DOHH2 (cell line): ENCODE data around the gene PKD2L1.

Source experiments
- H3F3A ChIP-seq: fragments of 200-600 bp; sonication (generic), shearing (Covaris generic); 2 replicates; pipeline ENCODE4 v1.6.0; 2016; ENCODE audit warnings: antibody characterized with exemption, mild to moderate bottlenecking; ENCODE audit not compliant: control insufficient read depth, insufficient read depth
- H3K27ac ChIP-seq: fragments of 200-600 bp; sonication (generic); 2 replicates; pipeline ENCODE4 v1.5.1; 2014; ENCODE audit warnings: low read depth, mild to moderate bottlenecking, low read length, moderate library complexity
- H3K27me3 ChIP-seq: fragments of 200-600 bp; sonication (generic); 2 replicates; pipeline ENCODE4 v1.6.1; 2014; ENCODE audit warnings: mild to moderate bottlenecking, low read length, mixed read lengths; ENCODE audit not compliant: control insufficient read depth
- H3K36me3 ChIP-seq: fragments of 200-600 bp; sonication (generic); 2 replicates; pipeline ENCODE4 v1.6.1; 2014; ENCODE audit warnings: mild to moderate bottlenecking, low read length, moderate library complexity, mixed read lengths; ENCODE audit not compliant: control insufficient read depth
- H3K4me1 ChIP-seq: fragments of 200-600 bp; sonication (generic); 2 replicates; pipeline ENCODE4 v1.6.1; 2014; ENCODE audit warnings: mild to moderate bottlenecking, low read length, mixed read lengths; ENCODE audit not compliant: control insufficient read depth
- H3K4me2 ChIP-seq: fragments of 200-600 bp; sonication (generic); 2 replicates; pipeline ENCODE4 v1.6.0; 2014; ENCODE audit warnings: mild to moderate bottlenecking, low read length, moderate library complexity
- H3K4me3 ChIP-seq: fragments of 200-600 bp; sonication (generic); 2 replicates; pipeline ENCODE4 v1.5.1; 2014; ENCODE audit warnings: mild to moderate bottlenecking, low read length, mixed read lengths
- H3K79me2 ChIP-seq: fragments of 200-600 bp; sonication (generic); 2 replicates; pipeline ENCODE4 v1.6.1; 2014; ENCODE audit warnings: mild to moderate bottlenecking, low read length, mixed read lengths; ENCODE audit not compliant: control insufficient read depth
- H3K9me2 ChIP-seq: fragments of 200-600 bp; sonication (generic); replicated peaks from 2 replicates; pipeline ENCODE4 v1.6.1; 2014; ENCODE audit warnings: mild to moderate bottlenecking, low read length, mixed read lengths; ENCODE audit not compliant: control insufficient read depth
- H3K9me3 ChIP-seq: fragments of 200-600 bp; sonication (generic); 2 replicates; pipeline ENCODE4 v1.6.1; 2014; ENCODE audit warnings: antibody characterized with exemption, low read length, mixed read lengths; ENCODE audit not compliant: control insufficient read depth, insufficient read depth
- H4K20me1 ChIP-seq: fragments of 200-600 bp; sonication (generic); 2 replicates; pipeline ENCODE4 v1.6.0; 2014; ENCODE audit warnings: low read depth, mild to moderate bottlenecking, antibody characterized with exemption, low read length, moderate library complexity; ENCODE audit not compliant: control insufficient read depth, insufficient read depth
- EZH2phosphoT487 ChIP-seq: fragments of 200-600 bp; sonication (generic); IDR thresholded peaks from 2 replicates; pipeline ENCODE4 v1.6.1; 2017; ENCODE audit warnings: borderline replicate concordance, mild to moderate bottlenecking, antibody characterized with exemption, low read length, moderate library complexity, mixed read lengths
- TF ChIP-seq, protein P1 (sequence below): fragments of 200-600 bp; sonication (generic); IDR thresholded peaks from one replicate; pipeline ENCODE4 v1.5.1; 2014; ENCODE audit warnings: antibody characterized with exemption, mild to moderate bottlenecking, low read depth, low read length; ENCODE audit not compliant: poor library complexity, severe bottlenecking

The PKD2L1 gene

DNA sequence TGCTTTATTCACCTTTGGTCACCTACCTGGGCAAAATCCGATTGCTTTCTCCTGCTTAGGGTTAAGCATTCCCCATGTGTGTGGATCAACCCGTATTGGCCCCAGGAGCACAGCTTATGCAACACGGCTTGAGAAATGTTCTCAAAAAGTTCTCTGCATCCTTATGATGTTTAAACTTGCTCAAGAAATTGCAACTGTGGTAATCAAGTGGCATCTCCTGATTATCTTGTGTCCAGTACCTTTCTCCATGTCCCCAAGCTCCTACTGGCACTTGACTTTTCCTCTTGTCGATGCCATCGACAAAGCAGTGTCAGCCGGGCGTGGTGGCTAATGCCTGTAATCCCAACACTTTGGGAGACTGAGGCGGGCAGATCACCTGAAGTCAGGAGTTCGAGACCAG lies 4.7 kb upstream of the PKD2L1 start:
- Histone ChIP-seq H3K9me2 (no peaks in the 10 kb centered on the region), H3K27ac (no peak overlapping the region), H3K4me3 (no peak overlapping the region), H3K4me2 (no peak overlapping the region), H3K9me3 (no peaks in the 10 kb centered on the region), H4K20me1 (no peaks in the 10 kb centered on the region), H3K79me2 (no peaks in the 10 kb centered on the region), H3K4me1 (peaks cover 14% of the 10 kb centered on the region), H3F3A (no peaks in the 10 kb centered on the region), H3K36me3 (no peaks in the 10 kb centered on the region), H3K27me3 (peaks cover 21% of the 10 kb centered on the region)
- TF ChIP-seq, protein P1, sequence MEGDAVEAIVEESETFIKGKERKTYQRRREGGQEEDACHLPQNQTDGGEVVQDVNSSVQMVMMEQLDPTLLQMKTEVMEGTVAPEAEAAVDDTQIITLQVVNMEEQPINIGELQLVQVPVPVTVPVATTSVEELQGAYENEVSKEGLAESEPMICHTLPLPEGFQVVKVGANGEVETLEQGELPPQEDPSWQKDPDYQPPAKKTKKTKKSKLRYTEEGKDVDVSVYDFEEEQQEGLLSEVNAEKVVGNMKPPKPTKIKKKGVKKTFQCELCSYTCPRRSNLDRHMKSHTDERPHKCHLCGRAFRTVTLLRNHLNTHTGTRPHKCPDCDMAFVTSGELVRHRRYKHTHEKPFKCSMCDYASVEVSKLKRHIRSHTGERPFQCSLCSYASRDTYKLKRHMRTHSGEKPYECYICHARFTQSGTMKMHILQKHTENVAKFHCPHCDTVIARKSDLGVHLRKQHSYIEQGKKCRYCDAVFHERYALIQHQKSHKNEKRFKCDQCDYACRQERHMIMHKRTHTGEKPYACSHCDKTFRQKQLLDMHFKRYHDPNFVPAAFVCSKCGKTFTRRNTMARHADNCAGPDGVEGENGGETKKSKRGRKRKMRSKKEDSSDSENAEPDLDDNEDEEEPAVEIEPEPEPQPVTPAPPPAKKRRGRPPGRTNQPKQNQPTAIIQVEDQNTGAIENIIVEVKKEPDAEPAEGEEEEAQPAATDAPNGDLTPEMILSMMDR, result no peak
- TF ChIP-seq EZH2phosphoT487, result no peak

DNA sequence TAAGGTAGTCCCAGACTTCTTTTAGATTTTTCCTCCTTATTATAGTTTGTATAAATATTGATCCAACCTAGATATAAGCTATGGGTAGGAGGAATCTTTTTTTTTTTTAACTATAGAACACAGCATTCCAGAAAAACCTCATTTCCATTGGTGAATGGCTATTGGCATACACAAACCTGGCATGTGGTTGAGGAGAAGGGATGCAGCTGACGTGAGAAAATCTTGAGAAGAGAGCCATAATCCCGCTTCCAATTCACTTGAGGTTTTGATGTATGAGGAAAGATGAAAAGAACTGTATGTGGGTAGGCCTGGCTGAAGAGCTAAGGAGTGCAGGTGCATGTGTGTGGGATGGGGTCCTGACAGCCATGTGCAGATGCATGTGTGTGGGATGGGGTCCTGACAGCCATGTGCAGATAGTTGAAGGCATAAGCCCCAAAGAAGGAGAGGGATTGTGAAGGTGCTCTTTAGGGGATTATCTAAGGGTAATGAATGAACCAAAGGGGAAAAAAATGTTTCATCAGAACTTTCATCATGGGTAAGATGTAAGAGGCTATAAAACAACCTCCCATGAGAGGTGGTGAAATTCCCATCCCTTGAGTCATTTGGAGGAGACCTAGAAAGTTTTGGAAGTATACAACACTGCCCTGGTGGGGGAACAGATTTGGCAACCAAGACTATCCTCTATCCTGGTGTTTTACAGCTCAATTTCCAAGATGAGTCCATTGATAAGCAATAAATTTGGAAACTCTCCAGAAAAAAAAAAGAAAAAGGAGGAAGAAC lies 3.8 kb upstream of the PKD2L1 start:
- no peaks in the 10 kb centered on the region for H4K20me1 ChIP-seq
- TF ChIP-seq EZH2phosphoT487, result no peak
- TF ChIP-seq, protein P1, result no peak
- H3K4me1 ChIP-seq, result peaks cover 4% of the 10 kb centered on the region
- peaks cover 28% of the 10 kb centered on the region for H3K27me3 ChIP-seq
- H3K9me3 ChIP-seq, result no peaks in the 10 kb centered on the region
- no peaks in the 10 kb centered on the region for H3K79me2 ChIP-seq
- H3K36me3 ChIP-seq, result no peaks in the 10 kb centered on the region
- no peaks in the 10 kb centered on the region for H3K9me2 ChIP-seq
- H3K27ac ChIP-seq, result no peak overlapping the region
- H3F3A ChIP-seq, result no peaks in the 10 kb centered on the region
- no peak overlapping the region for H3K4me3 ChIP-seq
- H3K4me2 ChIP-seq, result no peak overlapping the region

DNA sequence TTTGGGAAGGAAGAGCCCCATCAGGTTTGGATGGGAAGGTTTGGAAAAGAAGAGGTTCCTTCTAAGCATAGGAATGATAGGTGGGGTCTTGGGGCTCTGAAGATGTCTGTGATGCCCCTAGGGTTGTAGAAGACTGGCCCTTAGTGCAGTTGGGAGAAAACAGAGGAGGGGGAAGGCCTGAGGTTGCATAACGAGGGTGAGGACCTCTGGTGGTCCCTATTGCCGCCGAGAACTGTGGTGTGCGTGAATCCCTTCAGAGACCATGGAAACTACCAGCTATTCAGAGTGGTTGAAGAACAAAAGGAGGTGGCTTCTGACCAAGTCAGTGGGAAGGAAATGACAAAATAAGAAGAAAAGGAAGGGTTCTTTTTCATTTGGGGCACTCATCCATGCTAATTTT lies 3.1 kb upstream of the PKD2L1 start:
- Histone ChIP-seq H3K9me2 (no peaks in the 10 kb centered on the region), H3K36me3 (no peaks in the 10 kb centered on the region), H3F3A (no peaks in the 10 kb centered on the region), H3K4me1 (no peaks in the 10 kb centered on the region), H3K27me3 (peaks cover 28% of the 10 kb centered on the region), H3K4me2 (no peak overlapping the region), H3K79me2 (no peaks in the 10 kb centered on the region), H4K20me1 (no peaks in the 10 kb centered on the region), H3K4me3 (no peak overlapping the region), H3K27ac (no peak overlapping the region), H3K9me3 (no peaks in the 10 kb centered on the region)
- TF ChIP-seq, protein P1, result no peak
- TF ChIP-seq EZH2phosphoT487, result no peak
